ENCODE results near the gene SLC44A3.
"Not testable (repeated sequence)": the region's sequence is repeated elsewhere in the genome, so short reads cannot be mapped to it uniquely, and the experiment has no call there.

SLC44A3 gene

DNA sequence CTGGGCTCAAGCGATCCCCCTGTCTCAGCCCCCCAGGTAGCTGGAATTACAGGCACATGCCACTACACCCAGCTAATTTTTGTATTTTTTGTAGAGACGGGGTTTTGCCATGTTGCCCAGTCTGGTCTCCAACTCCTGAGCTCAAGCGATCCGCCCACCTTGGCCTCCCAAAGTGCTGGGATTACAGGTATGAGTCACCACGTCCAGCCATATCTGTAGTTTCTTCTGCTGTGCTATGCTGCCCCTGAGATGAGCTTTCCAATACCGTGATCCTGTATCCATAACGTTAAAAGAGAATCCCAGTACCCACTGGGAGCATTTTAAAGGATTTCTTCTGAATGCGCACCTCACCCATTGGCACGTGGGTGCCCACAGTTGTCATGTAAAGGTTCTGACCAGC is 20.2 kb downstream of the SLC44A3 start:
- DNase-seq, result not testable (repeated sequence)

DNA sequence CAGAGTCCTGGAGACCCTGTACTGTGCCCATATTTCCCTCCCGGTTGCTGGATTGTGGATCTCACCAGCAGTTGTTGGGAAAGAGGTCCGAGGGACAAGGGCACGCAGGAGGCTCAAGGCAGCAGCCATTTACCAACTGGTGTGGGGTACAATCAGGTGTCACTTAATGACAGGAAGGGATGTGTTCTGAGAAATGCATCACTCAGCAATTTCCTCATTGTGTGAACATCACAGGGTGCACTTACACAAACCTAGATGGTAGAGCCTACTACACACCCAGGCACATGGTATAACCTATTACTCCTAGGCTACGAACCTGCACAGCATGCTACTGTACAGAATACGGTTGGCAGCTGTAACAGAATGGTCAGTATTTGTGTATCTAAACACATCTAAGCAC is 20.7 kb downstream of the SLC44A3 start:
- DNase-seq, result no peak

DNA sequence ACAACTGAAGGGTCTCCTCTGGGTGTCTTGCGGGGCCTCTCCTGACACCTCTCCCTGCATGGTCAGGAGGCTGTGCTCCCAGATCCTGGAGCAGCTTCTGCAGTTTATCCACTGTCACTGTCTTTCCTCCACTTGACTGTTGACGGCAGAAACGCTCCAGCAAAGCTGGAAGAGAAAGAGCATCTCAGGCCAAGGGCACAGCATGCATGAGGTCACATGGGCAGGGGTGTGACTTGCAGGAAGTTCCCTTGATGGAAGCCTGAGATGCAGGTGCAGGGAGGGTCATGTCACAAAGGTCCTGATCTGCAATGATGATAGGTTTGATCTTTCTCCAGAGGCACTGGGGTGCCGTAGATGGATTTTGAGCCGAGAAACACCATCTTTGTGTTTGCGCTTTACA is 23.3 kb downstream of the SLC44A3 start:
- no peak for DNase-seq

DNA sequence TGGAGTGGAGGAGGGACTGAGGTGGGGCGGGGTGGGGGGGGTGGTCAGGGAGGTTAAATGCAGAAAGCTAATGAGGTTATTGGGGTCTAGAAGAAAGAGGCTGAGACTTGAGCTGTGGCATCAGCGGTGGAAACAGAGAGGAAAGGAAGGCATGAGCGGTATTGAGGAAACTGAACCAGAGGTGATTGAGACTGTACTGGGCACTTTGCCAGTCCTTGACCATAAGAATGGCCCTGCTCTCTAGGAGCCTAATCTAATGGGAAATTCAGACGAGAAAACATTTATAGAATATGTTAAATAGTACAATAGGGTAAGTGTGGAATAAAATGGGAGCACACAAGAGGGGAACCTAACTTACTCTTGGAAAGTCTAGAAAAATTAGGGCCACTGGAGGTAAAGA is 23.7 kb downstream of the SLC44A3 start:
- no peak for DNase-seq

DNA sequence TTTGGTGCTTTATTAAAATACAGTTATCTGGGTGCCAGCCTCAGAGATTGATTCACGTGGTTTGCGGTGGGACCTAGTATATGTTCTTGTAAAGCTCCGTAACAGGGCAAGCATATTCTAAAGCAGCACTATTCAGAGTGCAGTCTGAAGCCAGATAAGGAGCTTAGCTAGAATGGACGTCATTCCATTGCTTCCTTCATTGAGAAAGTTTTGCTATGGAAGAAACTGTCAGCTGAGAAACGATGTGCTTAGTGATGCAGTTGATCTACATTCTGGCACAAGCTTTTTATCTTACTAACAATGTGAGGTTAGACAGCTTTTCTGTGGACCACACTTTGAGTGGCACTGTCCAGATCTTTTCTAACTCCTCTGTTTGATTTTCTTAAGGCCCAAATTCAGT is 26.2 kb downstream of the SLC44A3 start:
- DNase-seq, result no peak

DNA sequence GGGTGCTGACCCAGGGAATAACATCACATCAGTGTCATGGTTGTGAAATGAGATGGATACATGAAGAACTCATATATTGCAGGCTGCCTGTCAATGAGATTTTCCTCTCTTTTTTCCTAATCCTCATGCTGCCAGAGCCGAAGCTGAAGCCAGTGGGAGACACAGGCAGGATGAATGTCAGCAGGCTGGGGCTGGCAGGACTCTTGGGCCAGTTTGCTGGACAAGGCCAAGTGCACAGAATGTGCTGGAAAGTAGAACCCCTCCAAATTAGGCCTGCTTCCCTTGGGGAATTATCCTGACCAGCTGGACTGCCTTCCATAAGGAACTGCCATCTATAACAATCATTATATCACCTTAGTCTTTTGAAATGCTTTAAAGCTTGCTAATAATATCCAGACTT is 31.4 kb downstream of the SLC44A3 start:
- DNase-seq, result no peak

DNA sequence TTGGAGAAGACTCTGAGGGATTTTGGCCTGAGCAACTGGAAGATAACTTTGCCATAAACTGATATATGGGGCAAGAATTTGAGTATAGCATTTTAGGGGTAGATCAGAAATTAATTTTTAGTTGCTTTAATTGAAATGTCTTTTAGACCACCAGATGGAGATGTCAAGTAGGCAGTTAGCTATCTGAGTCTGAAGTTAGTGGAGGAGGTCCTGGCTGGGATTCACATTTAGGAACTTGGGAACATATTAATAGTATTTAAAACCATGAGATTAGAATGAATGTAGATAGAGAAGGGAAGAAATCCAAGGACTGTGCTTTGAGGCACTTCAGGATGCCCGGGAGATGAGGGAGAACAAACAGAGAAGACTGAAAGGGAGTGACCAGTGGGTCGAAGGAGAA is 32.6 kb downstream of the SLC44A3 start:
- DNase-seq, result no peak

DNA sequence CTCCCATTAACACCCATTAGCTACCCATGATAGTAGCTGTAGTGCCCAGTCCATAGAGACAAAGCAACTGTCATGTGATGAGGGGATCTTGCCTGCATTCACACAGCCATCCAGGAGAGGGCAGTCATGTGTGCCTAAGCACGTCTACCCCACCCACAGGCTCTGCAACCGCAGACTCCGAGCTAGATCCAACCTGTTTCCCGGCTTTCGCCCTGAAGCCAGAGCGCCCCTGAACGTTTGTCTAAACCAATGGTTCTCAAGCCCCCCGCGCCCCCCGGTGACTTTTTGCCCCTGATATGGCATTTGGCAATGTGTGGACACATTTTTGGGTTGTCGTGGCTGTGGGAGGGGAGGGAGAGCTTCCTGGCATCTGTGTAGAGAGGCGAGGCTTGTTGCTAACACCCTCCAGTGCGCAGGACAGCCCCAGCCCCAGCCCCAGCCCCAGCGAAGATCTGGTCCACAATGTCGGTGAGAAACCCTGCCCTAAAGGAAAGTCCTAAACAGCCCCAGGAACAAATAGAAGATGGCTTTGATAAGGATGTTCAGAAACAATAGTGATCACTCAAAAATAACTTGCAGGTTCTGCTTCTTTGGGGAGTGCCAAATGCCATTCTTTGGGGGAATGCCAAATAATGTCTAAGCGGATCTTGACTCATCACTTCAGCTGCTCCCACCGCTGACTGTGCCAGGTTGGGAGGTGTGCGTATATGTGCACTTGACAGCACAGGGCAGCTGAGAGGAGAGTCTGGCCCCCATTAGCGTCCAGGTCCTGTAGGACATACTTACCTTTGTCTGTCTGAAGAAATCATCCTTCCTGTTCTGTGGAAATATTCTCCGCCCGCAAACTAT is 34.5 kb downstream of the SLC44A3 start:
- peak; percentile 21 to 54 (median 42) for DNase-seq

DNA sequence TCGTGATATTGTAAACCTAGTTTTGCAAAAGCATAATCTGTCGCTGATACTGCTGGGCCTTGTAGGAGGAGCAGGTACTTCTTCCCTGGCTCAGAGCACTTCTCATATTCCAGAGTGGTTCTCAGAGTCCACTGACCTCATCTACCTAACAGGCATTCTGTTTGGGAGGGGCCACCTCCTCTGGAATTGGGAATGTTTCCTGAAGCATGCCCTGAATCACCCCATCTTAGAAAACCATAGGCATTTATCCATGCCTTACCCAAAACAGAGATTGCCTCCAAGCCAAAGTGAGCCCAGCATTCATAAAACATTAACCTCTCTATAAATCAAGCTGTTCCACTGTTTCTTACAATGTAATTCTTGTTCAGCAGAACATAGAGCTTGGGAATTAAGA is 35.1 kb downstream of the SLC44A3 start:
- DNase-seq, result no peak

DNA sequence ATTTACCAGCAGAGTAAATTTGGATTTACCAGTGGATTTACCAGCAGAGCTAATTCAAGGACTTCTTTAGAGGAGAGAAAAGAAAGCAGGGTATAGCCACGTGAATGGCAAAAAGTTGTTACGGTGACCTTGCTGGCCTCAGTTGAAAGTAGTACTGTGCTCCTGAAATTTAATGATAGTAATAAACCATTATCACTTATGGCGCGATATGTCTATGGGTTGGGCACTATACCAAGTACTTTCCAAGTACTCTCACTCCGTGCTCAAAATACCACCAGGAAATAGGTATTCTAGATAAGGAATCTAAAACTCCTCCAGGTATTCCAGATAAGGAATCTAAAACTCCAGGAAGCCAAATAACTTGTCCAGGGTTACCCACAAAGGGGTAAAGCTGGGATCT is 35.8 kb downstream of the SLC44A3 start:
- no peak for DNase-seq

DNA sequence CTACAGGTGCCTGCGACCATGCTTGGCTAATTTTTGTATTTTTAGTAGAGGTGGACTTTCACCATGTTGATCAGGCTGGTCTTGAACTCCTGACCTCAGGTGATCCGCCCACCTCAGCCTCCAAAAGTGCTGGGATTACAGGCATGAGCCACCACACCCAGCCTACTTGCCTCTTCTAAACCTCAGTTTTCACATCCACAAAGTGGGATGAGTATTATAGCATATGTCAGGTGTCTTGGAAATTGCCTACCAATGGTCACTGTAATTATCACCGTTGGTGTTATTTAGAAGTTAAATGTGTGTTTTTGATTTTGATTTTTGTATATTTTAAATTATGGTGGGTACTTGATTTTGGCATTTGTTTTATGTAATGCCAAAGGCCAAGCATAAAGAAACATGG is 36.7 kb downstream of the SLC44A3 start:
- no peak for DNase-seq

DNA sequence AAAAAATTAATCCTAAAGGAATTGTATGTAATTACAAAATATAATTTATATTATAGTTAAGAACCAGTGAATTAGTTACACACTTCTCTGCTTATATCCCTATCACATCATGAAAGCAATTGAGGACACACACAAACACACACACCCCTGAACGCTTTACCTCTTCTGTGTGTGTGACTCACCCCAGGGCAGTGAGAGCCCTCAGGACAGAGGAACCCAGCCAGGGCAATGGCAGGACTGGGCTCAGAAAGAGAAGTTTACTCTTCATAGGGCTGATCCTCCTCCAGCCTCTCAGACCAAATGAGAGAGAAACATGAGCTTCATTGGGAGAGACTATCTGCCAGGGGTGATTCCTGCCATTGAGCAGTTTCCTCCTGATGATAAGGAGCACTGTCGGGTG is 38.1 kb downstream of the SLC44A3 start:
- no peak for DNase-seq

DNA sequence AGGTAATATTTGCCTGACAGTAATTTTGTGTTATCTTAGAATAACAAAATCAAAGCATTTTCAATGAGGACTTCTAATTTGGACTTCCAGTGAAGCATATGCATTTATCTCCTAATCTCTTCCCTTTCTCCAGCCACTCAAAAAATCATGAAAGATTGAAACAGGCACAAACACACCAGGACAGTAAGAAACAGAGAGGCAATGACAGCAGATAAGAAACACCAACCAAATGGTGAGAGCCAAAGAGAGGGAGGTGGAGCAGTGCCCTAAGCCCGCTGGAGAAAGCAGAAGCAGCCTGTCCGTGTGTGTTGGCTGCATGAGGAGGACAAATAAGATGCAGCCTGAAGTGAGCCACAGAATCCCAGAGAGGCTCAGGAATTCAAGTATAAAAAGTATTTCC is 39.0 kb downstream of the SLC44A3 start:
- DNase-seq, result no peak

DNA sequence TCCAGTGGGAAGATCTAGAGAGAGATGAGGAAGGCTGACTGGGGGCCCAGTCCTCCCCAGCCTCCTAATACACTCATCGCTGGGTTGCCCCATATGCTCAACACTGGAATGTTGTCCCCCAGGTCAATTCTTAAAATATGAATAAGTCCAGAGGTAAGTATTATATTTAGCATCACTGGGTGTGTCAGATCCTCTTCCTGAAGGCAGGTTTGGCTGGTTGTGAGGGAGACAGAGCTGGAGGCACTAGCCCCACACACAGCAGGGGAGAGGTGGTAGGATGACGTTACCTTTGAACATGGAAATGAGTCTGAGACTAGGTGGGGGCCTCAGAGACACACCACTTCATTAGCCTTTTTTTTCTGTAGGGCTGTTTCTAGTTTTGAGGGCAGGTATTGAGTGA is 42.6 kb downstream of the SLC44A3 start:
- no peak for DNase-seq

DNA sequence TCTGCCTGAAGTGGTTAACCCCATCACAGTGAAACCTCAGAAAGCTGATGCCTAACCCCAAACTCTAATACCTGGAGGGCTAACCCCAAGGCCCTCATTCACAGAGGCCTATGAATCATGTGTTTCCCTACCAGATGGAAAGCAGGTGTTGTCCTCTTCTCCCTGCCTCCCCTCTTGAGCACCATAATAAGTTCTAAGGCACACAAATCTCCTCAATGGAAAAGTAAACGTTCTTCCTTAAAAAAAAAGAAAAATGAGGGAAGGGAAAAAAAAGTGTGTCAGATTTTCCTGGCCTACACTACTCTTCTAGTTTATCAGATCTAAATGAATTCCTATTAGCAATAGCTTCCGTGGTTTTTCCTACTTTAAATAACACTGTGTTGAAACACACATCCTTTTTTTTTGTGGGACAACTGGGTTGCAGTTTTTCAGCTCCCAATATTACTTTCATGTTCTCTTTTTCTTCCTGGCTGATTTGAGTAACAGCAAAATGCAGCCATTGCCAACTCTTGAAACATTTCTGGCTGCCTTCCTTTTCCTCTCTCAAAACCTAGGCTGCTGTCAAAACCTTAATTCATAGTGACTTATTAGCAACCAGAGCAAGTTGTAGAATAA is 43.2 kb downstream of the SLC44A3 start:
- DNase-seq, result no peak

DNA sequence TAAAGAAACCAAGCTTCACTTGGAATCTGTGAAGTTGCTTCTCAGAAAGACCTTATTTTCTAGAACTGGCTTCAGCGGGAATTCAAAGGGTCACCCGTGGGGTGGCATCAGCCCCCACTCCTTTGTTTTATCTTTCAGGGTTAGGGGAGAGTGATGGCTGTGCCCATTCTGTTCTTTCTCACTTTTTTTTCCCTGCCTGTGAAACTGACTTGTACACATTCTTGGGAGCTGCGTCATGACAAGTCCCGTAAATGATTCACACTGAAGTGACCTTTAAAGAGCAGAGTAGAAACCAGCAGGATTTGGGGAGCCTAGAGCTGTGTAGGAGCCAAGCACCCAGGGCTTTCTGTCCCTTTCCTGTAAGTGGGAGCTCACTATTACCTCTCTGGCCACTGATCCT is 43.8 kb downstream of the SLC44A3 start:
- no peak for DNase-seq

DNA sequence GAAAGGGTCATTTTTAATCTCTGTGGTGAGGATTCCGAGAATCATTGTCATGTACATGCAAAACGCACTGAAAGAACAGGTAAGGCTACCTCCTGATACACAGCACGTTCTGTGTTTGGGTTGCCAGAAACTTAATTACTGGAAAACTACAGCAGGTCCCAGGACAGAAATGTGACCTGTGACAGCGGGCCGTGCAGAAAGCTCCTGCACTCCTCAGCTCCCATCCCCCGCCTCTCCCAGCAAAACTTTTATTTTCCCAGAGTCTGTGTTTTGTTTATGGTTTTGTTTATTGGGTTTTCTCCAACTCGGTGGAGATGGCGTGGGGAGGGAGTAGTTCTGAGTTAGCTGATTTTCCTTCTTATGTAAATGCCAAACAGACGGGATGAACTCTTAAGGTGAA is 44.7 kb downstream of the SLC44A3 start:
- DNase-seq, result no peak

DNA sequence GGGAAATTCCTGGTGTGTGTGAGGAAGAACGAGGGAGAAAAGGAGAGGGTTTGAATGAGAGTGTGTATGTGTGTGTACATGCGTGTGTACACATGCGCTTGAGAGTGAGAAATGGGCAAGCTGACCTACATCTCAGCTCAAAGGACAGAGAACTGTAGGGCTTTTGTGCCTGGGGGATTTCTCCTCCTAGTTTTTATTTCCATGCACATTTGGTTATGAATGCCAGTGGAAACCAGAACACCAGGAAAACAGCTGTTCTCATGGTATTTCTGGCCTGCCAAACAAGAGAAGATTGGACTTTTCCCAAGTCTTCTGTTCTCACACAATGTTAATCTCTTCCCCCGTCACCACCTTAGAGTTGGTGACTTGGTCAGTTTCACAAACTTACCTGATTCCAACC is 45.2 kb downstream of the SLC44A3 start:
- DNase-seq, result no peak

DNA sequence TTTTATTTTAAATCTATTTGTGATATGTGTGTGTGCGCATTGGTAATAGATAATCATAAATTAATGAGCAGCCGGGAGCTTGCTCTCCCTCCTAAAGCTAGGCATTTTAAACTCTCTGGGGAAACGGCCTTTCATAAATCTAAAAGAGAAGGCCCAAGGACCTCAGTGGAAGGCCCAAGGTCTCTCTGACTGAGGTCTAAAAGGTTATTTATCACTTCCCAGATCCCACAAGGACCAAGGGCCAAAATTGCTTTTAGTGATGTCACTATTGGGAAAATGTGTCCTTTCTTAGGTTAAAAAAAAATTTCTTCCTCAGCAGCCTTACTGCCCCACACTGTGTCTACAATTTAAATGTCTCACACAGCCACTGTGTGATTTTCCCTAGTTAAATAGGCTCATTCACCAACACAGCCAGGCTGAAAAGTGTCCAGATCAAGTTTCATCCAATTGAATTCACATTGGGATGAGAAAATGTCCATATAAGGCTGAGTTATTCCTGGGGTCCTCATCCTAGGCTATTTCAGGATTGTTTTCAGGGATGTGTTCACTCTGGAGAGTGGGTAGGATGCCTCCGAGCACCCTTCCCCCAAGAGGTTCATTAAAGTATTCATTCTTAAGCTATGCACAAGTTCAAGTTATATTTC is 46.1 kb downstream of the SLC44A3 start:
- DNase-seq, result no peak

DNA sequence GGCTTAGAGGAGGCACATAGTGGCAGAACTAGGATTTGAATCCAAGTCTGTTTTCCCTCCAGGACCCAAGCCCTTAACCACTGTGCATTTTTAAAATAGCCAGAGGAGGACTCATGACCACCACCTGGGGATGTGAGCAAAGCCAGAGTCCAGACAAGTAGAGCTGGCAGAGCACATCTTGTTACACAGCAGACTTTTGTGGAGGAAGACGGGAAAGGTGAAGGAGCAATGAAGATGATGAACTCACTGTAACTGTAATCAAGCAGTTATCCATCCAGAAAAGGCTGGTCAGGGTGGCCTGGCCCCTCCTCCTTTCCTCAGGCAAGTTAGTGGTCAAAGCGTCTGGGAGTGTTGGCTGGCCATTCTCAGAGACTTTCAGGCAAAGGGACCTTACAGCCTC is 50.9 kb downstream of the SLC44A3 start:
- no peak for DNase-seq

DNA sequence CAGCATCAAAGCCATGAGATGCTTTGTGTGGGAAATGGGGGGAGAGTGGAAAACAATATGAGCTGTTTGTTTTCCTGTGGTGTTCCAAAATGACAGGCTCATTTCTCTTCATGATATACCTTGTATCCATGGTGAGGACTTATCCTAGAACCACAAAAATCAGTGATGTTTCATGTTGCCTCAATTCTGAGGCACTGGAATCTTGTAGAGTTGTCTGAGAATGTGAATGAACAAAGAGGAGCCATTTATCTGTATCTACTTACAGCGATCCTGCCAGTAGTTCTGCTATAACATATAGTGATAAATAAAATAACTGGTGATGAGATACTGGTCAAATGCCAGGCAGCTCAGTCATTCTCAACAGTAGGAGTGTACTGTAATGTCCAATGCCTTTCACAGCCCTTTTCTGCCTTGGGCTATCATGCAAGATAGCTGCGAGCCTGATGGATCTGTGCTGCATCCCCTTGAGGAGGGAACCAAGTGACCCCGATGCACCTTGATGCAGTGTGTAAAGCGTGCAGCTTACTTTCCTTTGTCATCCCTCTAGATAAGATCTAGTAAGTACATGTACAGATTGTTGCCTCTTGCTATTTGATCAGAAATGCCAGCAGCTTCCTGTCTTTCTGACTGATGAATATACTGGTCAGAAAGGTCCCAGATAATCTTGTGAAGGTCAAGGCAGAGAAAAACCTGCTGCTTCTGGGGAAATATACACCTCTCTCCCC is 52.8 kb downstream of the SLC44A3 start:
- DNase-seq, result no peak

DNA sequence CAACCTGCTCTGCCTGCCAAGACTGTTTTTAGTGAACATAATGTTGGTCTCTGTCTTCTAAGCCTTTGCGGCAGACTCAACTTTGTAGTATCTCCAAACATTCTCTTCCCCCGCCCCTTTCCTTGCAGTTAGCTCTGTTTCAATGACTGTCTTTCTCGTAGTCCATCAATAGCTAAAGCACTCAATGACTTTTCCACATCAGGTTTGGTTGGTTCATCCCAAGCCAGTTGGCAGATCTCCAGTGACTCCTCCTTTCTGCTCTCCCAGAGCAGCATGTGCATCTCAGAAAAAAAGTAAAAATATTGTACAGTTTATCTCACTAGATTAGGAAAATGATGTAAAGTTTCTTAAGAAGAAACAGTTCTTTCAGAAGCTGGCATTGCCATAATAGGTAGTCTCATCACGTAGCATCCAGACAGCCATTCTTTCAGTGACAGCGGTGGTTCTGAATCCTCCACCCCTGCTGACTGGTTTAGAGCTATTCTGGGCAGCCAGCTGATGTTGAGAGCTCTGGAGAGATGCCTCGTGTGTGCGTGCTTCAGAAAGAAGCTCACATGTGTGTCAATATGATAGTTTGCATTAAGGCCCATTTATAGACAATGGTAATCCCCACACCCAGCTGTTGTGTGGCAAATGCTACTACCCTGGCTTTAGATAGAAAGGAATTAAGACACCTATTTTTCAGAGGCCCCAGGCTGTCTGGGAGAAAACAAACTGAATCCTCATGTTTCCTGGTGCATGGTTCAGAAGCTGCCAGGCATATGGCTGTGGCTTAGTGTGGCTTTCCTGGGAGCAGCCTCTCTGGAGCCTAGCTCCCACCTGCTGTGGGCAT is 53.6 kb downstream of the SLC44A3 start:
- DNase-seq, result no peak

DNA sequence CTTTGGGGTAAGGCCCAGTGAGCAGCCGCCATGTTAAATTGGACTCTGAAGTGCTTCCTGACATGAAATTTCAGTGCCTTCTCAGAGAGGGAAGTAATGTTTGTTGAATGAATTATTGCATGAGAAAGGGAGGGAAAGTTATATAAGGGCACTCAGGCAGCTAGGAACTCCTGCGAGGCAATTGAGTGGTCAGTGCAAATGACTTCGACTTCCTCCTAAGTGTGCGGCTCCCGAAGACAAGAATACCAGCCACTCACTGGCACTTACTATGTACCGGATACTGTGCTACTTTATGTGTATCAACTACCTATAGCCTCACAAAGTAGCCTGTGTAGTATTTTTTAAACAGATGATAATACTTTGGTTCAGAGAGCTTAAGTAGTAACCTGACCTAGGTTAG is 54.3 kb downstream of the SLC44A3 start:
- no peak for DNase-seq
